Muscle layer of duodenum (tissue), 2 donors: ENCODE results near the gene RHOT1.

ENCODE experiments used
- H3K27ac ChIP-seq: one replicate; pipeline ENCODE4 v1.7.0; 2013; ENCODE audit warnings: mild to moderate bottlenecking, low read length
- H3K27me3 ChIP-seq: one replicate; pipeline ENCODE4 v1.7.0; 2013; ENCODE audit warnings: low read depth, mild to moderate bottlenecking, control low read depth, low read length
- H3K36me3 ChIP-seq, 2 donors: one replicate each; pipeline ENCODE4 v1.7.0; 2013; ENCODE audit warnings: low read length in 2 of 2, control low read depth in 1 of 2, mild to moderate bottlenecking in 1 of 2; ENCODE audit not compliant: insufficient read depth in 2 of 2, control insufficient read depth in 1 of 2
- H3K4me1 ChIP-seq, 2 donors: one replicate each; pipeline ENCODE4 v1.7.0; 2013; ENCODE audit warnings: low read length in 2 of 2, mild to moderate bottlenecking in 2 of 2, control low read depth in 1 of 2, moderate library complexity in 1 of 2; ENCODE audit not compliant: insufficient read depth in 2 of 2, control insufficient read depth in 1 of 2
- H3K4me3 ChIP-seq, 2 donors: one replicate each; pipeline ENCODE4 v1.7.0; 2013; ENCODE audit warnings: low read length in 2 of 2, low read depth in 1 of 2, mild to moderate bottlenecking in 1 of 2
- H3K9me3 ChIP-seq, 2 donors: one replicate each; pipeline ENCODE4 v1.7.0; 2013; ENCODE audit warnings: low read length in 2 of 2, control low read depth in 1 of 2, mild to moderate bottlenecking in 1 of 2; ENCODE audit not compliant: control insufficient read depth in 1 of 2
- donor health status: healthy.

RHOT1 gene

DNA sequence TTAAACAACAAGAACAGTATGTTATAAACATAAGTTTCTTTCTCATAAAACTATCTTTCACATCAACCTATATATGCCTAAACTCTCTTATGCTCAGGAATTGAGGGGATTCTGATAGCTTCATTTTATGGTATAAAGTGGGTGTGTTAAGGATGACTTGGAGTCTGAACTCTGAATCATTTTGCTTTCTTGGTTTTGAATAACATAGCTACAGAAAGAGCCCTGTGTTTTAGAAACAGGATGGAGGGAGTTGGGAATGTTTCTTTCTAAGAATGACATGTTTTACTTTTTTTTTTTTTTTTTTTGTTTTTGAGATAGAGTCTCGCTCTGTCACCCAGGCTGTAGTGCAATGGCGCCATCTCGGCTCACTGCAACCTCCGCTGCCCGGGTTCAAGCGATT lies 50.1 kb downstream of the RHOT1 start:
- no peaks in the 10 kb centered on the region for H3K4me1 ChIP-seq
- H3K36me3 ChIP-seq = peaks cover 23 to 44% of the 10 kb centered on the region in 2 donors
- H3K4me3 ChIP-seq = no peak overlapping the region
- H3K9me3 ChIP-seq = no peaks in the 10 kb centered on the region
- H3K27me3 ChIP-seq = no peaks in the 10 kb centered on the region
- H3K27ac ChIP-seq = no peak overlapping the region

DNA sequence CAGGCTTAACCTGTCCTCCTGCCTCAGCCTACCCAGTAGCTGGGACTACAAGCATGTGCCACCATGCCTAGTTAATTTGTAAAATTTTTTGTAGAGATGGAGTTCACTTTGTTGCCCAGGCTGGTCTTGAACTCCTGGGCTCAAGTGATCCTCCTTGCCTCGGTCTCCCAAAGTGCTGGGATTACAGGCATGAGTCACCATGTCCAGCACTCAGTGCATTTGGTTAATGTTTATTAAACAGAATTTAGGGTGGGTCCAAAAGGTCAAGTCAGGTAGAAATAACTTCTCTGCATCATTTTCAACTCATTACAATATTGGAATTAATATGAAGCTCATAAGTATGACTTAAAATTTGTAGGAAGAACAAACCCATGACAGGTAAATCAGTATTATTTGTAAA lies 55.7 kb downstream of the RHOT1 start:
- Histone ChIP-seq H3K4me3 (no peak overlapping the region), H3K27ac (no peak overlapping the region), H3K27me3 (no peaks in the 10 kb centered on the region), H3K4me1 (no peaks in the 10 kb centered on the region), H3K9me3 (no peaks in the 10 kb centered on the region), H3K36me3 (peaks cover 29 to 75% of the 10 kb centered on the region in 2 donors)

DNA sequence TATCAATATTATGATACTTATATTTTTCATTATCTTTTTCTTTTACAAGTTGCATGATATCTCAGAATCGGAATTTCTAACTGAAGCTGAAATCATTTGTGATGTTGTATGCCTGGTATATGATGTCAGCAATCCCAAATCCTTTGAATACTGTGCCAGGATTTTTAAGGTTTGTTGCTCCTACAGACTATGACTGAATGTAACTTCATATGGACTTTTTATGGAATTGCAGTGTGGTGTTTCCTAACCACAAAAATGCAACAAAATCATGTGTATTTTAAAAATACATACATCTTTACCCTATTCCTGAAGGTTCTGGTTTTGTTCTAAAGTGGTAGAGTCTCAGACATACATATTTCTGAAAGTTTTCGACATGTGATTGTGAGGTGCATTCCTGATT lies 64.6 kb downstream of the RHOT1 start:
- Histone ChIP-seq H3K27me3 (no peaks in the 10 kb centered on the region), H3K27ac (no peak overlapping the region), H3K9me3 (no peaks in the 10 kb centered on the region), H3K4me1 (no peaks in the 10 kb centered on the region), H3K36me3 (peaks cover 20 to 43% of the 10 kb centered on the region in 2 donors), H3K4me3 (no peak overlapping the region)

DNA sequence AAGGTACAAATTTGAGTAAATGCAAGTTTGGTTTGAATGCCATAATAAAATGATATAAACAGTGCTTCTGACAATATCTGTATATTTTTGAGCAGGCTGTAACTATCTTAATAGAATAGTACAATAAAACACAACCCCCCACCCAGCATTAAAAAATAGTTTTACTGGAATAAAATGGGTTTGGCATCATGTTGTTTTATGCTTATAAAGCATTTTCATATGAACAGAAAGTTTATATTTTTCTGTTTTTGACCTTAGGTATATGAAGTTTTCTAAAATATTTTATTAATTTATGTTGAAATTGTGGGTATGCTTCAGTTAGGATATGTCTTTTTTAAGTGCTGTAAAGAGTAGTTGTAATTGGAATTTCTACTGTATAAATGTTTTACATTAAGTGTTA lies 66.1 kb downstream of the RHOT1 start:
- no peak overlapping the region for H3K27ac ChIP-seq
- H3K36me3 ChIP-seq = peaks cover 25 to 39% of the 10 kb centered on the region in 2 donors
- H3K27me3 ChIP-seq = no peaks in the 10 kb centered on the region
- no peak overlapping the region for H3K4me3 ChIP-seq
- no peaks in the 10 kb centered on the region for H3K4me1 ChIP-seq
- H3K9me3 ChIP-seq = no peaks in the 10 kb centered on the region

DNA sequence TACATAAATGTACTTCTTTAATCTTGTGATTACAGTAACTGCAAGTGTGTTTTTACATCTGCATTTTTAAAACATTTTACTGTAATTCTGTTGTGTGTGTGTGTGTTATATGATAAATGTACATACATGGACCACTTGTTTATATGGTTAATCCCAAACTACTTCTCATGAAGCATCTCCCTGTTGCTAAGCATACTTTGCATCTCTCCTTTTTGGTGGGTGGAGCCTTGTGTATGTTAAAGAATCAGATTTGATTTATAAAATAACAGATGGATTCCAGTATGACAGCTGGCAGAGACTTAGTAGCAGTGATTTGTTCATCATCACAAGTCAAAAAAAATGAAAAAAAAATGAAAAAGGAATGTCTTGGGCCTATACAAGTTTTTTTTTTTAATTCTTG lies 67.3 kb downstream of the RHOT1 start:
- Histone ChIP-seq H3K4me1 (no peaks in the 10 kb centered on the region), H3K4me3 (no peak overlapping the region), H3K27me3 (no peaks in the 10 kb centered on the region), H3K27ac (no peak overlapping the region), H3K9me3 (no peaks in the 10 kb centered on the region), H3K36me3 (peaks cover 30 to 44% of the 10 kb centered on the region in 2 donors)

DNA sequence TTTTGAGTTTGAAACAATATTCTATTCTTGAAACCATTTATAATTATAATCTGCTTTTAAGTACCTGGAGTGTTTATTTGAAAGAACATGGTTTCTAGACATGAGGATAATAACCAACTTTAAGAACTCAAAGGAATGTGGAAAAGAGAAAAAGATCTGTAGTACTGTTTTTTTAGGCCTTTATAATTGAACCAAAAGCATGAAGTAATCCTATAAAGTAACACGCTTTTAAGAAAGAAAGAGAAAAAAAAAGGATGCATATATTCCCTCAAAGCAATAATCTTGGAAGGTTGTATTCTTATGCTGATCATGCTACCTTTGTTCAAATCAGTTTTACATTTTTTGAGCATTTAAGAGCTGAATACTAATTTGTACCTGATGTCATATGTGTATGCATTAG lies 69.4 kb downstream of the RHOT1 start:
- H3K9me3 ChIP-seq = no peaks in the 10 kb centered on the region
- no peak overlapping the region for H3K27ac ChIP-seq
- H3K27me3 ChIP-seq = no peaks in the 10 kb centered on the region
- no peaks in the 10 kb centered on the region for H3K4me1 ChIP-seq
- no peak overlapping the region for H3K4me3 ChIP-seq
- H3K36me3 ChIP-seq = peaks cover 30 to 44% of the 10 kb centered on the region in 2 donors

DNA sequence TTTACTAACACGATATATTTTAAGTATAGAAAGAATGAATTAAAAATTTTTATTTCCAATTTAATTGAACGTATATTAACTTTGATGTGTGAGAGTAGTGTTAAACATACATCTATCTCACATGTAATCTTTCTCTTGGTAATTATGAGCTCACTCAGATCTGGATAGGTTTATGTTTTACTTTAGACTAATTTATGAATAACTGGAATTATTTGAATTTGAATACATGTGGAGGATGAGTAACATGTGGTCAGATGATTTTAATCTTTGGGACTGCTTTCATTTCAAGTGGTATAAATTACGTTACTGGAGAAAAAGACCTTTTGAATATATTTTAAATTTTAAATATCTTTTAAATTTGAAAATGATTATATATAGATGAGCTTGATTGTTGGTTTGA lies 73.4 kb downstream of the RHOT1 start:
- Histone ChIP-seq H3K36me3 (peaks cover 15% of the 10 kb centered on the region in 2 donors), H3K4me3 (no peak overlapping the region), H3K27ac (no peak overlapping the region), H3K4me1 (no peaks in the 10 kb centered on the region), H3K9me3 (no peaks in the 10 kb centered on the region), H3K27me3 (no peaks in the 10 kb centered on the region)

DNA sequence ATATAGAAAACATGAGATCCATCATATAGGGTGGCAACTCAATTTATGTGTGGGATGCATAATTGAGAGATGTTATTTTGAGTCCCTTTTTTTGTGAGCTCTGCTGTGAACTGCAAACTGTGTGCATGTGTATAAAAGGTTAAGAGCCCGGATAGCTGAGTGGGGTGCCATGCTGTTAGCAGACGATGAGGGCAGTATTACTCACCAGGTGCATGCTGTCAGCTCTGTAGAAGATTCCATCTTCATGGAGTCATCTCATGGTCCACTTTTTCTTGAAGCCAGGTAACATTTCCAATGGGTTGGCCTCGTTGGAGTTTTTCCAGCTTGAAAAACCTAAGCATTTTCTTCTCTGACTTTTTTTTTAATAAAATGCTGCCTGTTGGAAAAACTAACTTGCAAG lies 80.3 kb downstream of the RHOT1 start:
- H3K4me3 ChIP-seq = no peak overlapping the region
- no peaks in the 10 kb centered on the region for H3K9me3 ChIP-seq
- no peak overlapping the region for H3K27ac ChIP-seq
- no peaks in the 10 kb centered on the region for H3K4me1 ChIP-seq
- no peaks in the 10 kb centered on the region for H3K27me3 ChIP-seq
- H3K36me3 ChIP-seq = peaks cover 5% of the 10 kb centered on the region in 2 donors

DNA sequence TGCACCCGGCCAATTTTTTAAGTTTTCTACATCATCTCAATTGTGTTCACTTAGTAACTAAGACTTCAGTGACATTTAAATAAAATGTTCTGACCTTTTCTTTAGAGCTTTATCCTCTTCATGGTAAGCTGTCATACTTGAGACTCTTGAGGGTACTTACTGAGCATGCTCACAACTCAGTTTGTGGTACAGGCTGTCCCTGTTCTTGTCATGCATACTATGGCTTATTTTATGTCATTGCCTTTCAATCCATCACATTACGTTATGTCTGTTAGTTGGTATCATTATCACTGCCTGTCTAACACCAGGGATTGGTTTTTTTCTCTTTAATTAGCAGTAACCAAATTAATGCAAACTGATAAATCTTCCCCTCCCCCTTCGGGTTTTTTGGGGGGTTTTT lies 81.4 kb downstream of the RHOT1 start:
- Histone ChIP-seq H3K9me3 (no peaks in the 10 kb centered on the region), H3K4me1 (no peaks in the 10 kb centered on the region), H3K4me3 (no peak overlapping the region), H3K27ac (no peak overlapping the region), H3K27me3 (no peaks in the 10 kb centered on the region), H3K36me3 (peaks cover 5 to 8% of the 10 kb centered on the region in 2 donors)

DNA sequence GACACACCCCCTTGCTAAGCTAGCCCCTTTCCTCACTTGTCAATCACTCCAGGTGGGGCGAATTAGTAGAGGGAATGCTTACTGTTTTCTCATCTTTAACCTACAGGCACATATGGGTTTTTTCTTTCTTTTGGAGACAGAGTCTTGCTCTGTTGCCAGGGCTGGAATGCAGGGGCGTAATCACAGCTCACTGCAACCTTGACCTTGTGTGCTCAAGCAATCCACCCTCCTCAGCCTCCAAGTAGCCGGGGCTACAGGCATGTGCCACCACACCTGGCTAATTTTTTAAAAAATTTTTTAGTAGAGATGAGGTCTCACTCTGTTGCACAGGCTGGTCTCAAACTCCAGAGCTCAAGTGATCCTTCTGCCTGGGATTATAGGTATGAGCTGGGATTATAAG lies 84.6 kb downstream of the RHOT1 start:
- no peaks in the 10 kb centered on the region for H3K27me3 ChIP-seq
- H3K4me1 ChIP-seq = no peaks in the 10 kb centered on the region
- no peak overlapping the region for H3K4me3 ChIP-seq
- no peak overlapping the region for H3K27ac ChIP-seq
- no peaks in the 10 kb centered on the region for H3K9me3 ChIP-seq
- peaks cover 5 to 8% of the 10 kb centered on the region in 2 donors for H3K36me3 ChIP-seq

DNA sequence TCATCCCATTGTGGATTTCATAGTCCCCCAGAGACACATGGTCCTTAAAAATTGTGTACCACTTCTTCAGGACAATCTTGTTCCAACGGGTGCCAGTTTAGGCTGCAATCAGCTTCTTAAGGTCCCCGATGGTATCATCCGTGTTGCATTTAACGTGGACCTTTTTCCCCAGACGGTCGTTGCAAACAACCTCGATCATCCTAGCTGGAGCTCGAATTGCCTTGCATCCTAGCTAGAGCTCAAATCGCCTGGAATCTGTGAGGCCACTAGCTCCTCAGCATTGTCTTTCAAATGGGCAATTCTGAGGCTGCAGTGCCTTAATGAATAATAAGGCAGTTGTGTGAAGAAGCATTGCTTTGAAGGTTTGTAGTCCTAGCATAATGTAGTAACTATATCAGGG lies 85.6 kb downstream of the RHOT1 start:
- Histone ChIP-seq H3K4me3 (no peak overlapping the region), H3K36me3 (peaks cover 5 to 8% of the 10 kb centered on the region in 2 donors), H3K9me3 (no peaks in the 10 kb centered on the region), H3K27ac (no peak overlapping the region), H3K27me3 (no peaks in the 10 kb centered on the region), H3K4me1 (no peaks in the 10 kb centered on the region)

DNA sequence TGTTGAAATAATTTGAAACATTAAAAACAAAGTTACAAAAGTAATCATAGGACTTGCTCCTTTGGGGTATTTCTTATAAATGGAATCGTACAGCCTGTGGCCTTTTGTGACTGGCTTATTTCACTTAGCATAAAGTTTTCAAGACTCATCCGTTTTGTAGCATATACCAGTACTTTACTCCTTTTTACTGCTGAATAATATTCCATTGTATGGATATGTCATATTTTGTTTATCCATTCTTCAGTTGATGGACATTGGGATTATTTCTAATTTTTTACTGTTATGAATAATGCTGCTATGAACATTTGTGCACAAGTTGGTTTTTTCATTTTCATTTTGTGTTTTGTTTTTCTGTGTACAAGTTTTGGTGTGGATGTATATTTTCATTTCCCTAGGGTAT lies 93.3 kb downstream of the RHOT1 start:
- H3K27me3 ChIP-seq = no peaks in the 10 kb centered on the region
- no peaks in the 10 kb centered on the region for H3K4me1 ChIP-seq
- H3K27ac ChIP-seq = no peak overlapping the region
- H3K9me3 ChIP-seq = no peaks in the 10 kb centered on the region
- no peaks in the 10 kb centered on the region for H3K36me3 ChIP-seq
- no peak overlapping the region for H3K4me3 ChIP-seq
